Hematopoietic multipotent progenitor cell treated with erythropoietin and hydrocortisone succinate and interleukin-3 and kit ligand, for 8 days (in vitro differentiated cells): ENCODE measurements around the gene C4orf51.
"Not testable (repeated sequence)": the region's sequence is repeated elsewhere in the genome, so short reads cannot be mapped to it uniquely, and the experiment has no call there.

ENCODE experiments used
- DNase-seq: peaks from one replicate; pipeline ENCODE4 v3.0.0-alpha.2; 2015

Gene C4orf51

GRCh38 chr4:145679991-145680455 lies at the start of gene C4orf51:
Gene C4orf51 (plus strand): TSS chr4:145680146. CDS start chr4:145680204, 58 bp downstream.
- DNase-seq: no peak

DNA sequence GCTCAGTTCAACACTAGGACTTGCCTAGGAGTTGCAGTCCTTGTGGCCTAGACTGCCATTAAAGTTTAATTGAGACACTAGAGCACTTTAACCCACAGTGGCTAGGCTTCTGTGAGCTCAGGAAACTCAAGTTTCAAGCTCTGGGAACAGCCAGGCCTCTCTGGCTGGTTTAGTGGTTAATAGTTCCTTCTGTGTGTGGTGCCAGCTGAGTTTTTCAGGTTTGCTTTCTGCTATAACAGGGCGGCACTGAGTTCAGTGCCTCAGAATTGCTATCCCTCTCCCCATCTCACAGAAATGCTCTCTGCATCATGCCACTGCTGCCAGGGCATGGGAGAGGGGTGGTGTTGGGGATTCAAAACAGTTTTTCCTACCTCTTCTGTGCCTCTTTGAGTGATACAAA lies 44.8 kb upstream of the C4orf51 start:
- DNase-seq: no peak

DNA sequence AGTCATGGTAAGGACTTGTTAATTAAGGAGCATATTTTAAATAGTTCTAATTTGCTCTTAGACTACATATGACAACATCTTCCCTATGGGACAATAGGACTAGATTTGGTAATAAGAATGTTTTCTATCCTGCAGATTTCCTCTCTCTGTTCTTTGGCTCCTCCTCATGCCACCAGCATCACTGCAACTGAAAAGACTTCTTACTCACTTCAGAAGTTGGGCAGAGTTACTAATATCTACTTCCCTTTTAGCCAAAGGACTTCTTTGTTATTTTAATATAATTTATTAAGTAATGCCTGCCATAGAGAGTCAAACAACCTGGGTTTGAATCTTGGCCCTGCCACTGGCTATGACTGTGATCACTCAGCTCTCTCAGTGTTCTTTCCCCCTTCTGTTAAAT lies 44.3 kb upstream of the C4orf51 start:
- DNase-seq: no peak

GRCh38 chr4:145639186-145639698 lies 40.7 kb upstream of the C4orf51 start:
- DNase-seq: no peak

DNA sequence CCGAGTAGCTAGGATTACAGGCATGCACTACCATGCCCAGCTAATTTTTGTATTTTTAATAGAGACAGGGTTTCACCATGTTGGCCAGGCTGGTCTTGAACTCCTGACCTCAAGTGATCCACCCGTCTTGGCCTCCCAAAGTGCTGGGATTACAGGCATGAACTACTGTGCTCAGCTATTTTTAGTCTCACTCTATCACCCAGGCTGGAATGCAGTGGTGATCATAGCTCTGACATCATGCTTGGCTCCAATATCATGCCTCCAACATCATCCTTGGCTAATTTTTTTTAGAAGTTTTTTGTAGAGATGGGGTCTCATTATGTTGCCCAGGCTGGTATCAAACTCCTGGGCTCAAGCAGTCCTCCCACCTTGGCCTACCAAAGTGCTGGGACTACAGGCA lies 39.7 kb upstream of the C4orf51 start:
- DNase-seq: not testable (repeated sequence)

DNA sequence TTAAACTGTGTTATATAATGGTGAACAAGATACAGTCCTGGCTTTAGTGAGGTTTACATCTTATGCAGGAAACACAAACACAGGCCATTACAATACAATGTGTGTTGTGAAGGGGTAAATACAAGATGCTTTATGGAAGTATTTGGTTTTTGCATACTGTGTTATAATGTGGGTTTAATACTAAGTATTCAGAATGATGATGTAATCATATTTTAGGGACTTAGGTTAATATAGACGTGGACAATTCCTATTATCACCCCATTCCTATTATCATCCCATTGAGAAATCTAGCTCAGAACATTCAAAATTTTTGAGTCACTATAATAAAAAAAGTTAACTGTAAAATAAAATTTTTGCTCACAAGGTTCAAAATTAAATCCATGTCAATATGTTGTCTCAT lies 36.7 kb upstream of the C4orf51 start:
- DNase-seq: no peak

DNA sequence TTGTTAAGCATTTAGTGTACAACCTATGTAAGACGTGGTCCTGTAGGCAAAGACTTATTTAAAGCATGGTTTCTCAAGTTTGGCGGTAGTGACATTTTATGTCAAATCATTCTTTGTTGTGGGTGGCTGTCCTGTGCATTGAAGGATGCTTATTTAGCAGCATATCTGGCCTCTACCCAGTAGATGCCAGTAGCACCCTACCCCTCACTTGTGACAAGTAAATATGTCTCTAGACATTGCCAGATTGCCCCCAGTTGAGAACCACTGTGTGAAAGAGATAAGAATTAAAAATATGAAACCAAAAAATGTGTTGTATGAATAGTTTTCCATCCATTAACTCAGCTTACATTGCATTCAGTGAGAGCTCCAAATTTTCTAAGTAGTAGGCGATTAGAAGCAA lies 35.2 kb upstream of the C4orf51 start:
- peak; percentile 48 for DNase-seq

DNA sequence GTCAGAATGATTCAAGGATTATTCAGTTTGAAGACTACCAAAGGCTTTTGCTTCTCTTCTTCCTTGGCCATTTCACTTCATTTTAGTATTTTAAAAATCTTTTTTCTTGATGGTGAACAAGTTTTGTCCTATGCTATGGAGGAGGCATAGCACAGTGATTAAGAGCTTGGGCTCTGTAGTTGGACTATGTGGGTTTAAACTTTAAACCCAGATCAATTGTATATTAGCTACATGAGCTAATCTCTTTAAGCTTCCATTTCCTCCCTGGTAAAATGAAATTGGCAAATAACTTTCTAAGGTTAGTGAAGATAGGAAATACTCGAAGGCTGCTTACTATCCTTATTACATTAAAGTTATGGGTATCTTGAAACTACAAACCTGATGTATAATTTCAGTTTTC lies 23.8 kb upstream of the C4orf51 start:
- DNase-seq: no peak

GRCh38 chr4:145660064-145660463 lies 19.9 kb upstream of the C4orf51 start:
- DNase-seq: no peak

- DNase-seq: no peak
Observed at GRCh38 chr4:145663194-145663593, 16.8 kb upstream of the C4orf51 start.

DNA sequence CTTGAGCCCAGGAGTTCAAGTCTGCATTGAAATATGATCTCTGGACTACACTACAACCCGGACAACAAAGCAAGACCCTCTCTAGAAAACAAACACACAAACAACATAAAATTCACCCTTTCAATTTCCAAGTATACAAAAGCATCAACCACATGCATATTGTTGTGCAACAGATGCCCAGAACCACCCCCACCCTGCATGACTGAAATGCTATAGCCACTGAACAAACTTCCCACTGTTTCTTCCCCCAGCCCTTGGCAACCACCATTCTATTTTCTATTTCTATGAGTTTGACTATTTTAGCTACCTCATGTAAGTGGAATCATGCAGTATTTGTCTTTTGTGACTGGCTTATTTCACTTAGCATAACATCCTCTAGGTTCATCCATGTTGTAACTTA lies 14.2 kb upstream of the C4orf51 start:
- no peak for DNase-seq

GRCh38 chr4:145670422-145670821 lies 9.5 kb upstream of the C4orf51 start:
- DNase-seq: no peak

DNA sequence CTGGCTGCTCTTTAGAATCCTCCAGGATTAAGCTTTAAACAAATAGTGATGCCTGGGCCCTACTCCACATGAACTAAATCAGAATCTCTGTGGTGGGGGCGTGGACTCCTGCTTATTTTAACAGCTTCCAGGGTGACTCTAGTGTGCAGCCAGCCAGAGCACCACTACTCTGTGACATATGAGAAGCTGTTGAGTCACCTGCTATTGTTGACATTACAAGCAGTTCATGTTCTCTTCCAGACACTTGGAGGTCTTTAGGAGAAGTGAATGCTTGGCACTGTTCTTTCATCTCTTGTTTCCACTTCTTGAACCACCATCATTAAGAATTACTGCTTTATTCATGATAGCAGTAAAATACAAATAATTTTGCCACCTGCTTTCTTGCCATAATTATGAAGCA lies 426 bp upstream of the C4orf51 start:
- DNase-seq: no peak

DNA sequence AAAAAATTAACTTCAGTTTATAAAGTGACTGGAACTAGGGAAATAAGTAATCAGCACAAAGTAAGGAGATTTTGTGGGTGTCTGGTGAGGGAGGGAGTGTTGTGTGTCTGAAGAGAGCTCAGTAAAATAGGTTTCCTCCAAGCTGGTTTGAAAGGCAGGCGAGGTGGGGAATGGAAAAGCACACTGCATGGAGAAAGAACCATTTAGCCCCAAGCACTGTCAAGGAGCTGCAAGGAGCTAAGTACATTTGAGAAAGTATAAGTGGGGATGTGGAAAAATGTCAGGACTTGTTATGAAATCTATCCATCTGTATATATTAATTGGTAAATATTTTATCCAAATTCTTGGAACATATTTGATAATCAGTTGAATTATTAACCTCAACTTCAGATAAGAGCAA lies 956 bp downstream of the C4orf51 start:
- no peak for DNase-seq

DNA sequence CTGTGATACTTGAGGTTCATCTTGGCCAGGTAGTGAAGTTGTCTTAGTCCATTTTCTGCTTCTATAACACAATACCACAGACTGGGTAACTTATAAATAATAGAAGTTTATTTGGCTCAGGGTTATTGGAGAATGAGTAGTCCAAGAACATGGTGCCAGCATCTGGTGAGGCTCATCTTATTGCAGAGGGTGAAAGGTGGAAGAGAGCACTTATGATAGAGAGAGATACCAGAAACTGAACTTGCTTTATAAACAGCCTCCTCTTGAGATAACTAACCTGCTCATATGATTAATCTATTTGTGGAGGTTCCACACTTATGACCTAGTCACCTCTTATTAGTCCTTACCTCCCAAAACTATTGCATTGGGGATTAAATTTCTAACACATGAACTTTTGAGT lies 1.6 kb downstream of the C4orf51 start:
- DNase-seq: no peak

DNA sequence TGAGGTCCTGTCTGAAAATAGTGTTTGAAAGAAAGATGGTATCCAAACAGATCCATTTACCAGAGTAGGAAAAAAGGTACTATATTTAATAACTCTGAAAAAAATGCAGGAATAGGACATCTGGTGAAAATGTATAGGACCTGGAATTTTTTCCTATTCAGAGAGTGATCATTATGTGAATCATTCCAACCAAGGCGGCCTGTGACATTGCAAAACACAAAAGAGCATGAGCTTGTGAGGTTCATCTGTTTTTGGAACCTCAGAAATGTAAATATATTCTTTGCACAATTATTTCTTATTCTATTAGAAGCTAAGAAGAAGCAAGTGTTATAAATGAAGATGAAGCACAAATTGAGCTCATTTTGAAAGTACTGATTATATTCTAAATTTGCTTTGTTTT lies 2.0 kb downstream of the C4orf51 start:
- no peak for DNase-seq

DNA sequence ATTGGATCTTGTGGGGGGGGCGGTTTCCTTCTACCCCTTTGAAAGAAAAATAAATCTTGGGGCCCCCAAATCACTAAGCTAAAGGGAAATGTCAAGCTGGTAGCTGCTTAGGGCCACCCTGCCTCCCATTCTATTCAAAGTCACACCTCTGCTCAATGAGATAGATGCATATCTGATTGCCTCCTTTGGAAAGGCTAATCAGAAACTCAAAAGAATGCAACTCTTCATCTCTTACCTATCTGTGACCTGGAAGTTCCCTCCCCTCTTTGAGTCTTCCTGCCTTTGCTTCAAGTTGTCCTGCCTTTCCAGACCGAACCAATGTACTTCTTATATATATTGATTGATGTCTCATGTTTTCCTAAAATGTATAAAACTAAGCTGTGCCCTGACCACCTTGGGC lies 7.0 kb downstream of the C4orf51 start:
- DNase-seq: no peak

DNA sequence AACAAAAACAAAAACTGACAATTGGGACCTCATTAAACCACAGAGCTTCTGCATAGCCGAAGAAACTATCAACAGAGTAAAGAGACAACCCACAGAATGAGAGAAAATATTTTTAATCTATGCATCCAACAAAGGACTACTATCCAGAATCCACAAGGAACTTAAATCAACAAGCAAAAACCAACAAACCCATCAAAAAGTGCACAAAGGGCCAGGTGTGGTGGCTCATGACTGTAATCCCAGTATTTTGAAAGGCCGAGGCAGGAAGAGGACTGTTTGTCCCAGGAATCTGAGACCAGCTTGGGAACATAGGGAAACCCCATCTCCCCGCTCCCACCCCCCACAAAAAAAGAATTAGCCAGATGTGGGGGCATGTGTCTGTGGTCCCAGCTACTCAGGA lies 10.7 kb downstream of the C4orf51 start:
- DNase-seq: no peak

- DNase-seq: not testable (repeated sequence)
Observed at GRCh38 chr4:145691416-145691815, 11.5 kb downstream of the C4orf51 start.

DNA sequence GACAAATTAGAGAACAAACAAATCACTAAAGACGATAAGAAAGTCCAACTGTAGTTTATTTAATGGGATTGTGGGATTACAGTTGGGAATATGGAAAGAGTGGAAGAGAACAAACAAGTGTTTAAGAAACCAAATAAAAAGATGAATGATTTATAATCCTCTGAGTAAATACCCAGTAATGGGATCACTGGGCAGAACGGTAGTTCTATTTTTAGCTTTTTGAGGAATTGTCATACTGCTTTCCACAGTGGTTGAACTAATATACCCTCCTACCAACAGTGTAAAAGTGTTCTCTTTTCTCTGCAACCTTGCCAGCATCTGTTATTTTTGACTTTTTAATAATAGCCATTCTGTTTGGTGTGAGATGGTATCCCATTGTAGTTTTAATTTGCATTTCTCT lies 15.0 kb downstream of the C4orf51 start:
- DNase-seq: no peak

- DNase-seq: no peak
Observed at GRCh38 chr4:145697332-145697731, 17.4 kb downstream of the C4orf51 start.

GRCh38 chr4:145698507-145698906 lies 18.6 kb downstream of the C4orf51 start:
- DNase-seq: no peak

DNA sequence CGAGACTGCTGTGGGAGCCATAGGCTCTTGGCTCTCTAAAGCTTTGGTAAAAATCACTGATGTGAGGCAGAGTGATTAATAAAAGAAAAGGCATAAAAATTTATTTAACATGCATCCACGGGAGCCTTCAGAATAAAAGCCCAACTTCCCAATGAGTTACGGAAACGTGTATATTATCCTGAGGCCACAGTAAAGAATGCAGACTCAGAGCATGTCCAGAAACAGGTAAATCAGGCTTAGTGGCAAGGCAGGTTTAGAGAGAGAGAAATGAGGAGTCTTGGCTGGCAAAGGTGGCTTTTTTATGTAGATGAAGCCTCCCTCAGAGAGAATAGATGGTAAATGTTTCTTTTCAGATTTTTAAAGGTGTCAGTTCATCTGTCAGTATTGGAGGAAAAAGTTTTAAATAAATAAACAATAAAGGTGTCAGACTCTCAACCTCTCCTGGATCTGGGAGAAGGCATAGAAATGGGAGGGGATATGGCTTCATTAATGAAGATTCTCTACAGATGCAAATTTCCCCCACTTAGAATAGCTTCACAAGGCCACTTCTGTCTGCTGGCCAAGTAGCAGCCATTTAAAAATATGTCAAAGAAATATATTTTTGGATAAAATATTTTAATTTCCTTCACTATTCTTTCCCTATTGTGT lies 24.0 kb downstream of the C4orf51 start:
- DNase-seq: no peak

- no peak for DNase-seq
Observed at GRCh38 chr4:145709336-145709735, 29.4 kb downstream of the C4orf51 start.

DNA sequence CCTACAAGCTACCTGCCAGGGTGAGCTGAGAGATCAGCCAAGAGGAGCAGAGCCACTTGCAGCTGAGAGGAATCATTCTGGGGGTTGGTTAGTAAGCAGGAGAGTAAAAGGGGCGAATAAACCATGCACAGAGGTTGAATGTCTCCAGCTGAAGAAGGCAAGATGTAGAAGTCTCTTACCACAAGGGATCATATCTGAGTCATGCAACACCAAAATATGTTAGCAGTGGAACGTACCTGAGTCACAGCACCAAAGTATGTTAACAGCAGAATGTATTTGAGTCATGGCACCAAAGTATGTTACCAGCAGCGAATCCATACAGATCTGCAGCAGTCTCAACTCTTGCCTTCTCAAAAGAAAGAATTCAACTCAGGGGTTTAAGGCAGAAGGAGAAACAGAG lies 29.9 kb downstream of the C4orf51 start:
- no peak for DNase-seq
